NCI-H69 (cell line): Measurements from ENCODE around the gene ADCY1.

Experiments used
- DNase-seq: peaks from one replicate; lab custom pipeline; 2025; lab: John Stamatoyannopoulos, UW

ADCY1 gene

DNA sequence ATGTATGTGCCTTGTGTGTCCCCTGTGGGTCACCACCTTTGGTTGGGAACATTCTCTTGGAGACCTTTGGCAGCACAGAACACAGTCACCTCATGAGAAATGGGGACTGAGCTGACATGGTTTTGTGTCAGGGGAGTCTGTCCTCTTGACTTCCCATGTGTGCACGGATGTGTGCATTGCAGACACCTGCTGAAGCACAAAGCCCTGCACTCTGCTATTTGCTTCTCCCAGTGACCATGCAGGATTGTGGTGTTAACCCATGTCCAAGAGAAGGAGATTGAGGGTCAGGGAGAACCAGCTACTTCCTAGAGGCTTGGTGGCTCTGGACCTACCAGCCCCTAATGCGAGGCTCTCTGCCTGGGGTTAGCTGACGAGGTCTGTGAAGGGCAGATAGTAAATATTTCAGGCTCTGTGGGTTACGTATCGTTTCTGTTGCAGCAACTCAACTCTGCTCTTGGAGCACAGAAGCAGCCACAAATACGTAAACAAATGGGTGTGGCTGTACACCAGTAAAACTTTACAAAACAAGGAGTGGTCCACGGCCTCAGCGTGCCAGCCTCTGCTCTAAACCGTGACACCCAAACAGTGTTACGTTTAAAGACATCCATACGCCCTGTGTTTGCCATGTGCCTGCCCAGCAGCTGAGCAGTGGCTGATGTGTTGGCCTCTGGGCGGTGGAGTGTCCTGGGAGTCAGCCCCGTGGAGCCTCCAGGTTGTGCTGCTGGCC is 51.7 kb downstream of the ADCY1 start:
- DNase-seq = no peak

DNA sequence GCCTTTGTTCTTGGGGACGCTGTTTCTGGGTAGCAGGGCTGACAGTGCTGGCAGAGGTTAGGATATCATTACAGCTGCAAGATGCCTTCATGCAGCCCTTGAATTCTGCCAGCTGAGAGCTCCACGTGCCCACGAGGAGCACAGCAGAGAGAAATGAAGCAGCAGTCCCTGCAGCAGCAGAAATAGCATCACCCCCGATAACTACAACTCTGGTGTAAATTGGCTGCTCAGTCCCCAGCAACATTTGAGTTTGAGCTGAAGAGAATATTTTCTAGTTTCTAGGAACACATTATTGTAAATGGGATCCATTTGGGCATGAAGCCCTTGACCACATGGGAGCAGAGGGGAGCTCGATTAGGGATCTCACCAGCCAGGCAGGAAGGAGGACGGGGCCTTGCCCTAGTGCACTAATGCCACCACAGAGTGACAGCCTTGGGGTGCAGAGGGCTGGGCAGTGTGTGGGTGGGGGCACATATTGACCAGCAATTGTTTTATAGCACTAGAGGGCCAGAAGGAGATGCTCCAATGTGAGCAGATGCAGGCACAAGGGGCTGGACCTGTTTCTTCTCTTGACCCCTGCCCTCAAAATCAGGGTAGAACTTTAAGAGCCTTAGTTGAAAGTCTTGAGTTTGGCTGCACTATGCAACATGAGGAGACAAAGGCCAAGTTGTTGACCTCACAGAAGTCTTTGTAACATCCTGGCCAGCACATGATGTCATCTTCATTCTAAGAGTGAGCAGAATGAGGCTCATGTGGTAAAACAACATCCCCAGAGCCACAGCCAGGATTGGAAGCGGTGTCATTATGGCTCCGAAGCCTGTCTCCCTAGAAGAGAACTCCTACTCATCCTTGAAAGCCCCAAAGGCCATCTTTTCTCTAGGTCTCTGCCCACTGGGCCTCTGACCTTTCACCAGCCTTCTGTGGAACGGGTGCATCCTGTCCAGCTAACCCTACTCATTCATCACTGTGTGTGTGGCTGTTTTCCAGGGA is 52.6 kb downstream of the ADCY1 start:
- no peak for DNase-seq

DNA sequence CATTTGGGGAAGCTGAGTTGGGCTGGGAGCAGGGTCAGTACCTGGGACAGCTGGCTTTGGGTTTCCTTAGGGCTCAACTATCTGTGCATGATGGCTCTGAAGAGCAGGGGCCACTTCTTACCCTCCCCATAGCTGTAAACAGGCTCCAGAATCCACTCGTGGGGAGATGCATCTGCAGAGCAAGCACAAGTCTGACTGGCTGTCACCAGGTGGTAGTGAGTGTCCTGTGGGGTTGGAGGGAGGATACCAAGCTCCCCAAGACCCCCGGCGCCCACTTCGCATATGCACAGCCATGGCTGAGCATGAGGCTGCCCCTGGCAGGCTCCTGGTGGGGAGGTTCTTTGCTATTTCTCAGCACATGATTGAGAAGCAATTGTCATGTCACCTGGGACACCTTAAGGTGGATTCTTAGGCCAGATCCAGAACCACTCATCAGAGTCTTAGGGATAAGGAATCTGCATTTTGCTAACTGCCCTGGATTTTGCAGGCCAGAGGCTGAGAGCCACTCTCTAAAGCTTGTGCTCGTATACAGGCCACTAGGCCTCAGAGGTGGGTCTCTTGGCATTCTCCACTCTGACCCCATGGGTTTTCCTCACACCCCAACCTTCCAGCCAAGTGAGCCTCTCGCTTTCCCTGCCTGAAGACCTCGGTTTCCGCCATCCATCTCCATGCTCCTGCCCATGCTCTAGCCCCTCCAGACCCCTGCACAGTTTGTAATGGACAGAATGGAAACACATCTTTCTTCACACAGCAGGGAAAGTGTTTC is 53.7 kb downstream of the ADCY1 start:
- DNase-seq = no peak

DNA sequence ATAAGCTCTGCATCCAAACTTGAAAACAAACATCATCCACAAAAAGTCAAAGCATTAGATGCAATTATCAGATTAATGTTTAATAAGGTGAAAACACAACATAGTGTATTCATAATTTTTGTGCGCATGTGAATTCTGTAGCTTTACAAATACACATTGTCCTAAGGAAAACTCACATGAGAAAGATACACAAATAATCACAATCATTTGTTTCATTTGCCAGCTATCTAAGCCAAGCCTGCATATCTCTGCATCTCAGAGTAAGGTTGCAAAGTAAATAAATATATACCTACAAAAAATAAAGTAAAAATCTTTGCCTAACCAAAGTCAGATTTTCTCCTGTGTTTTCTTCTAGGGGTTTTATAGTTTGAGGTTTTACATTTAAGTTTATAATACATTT is 57.4 kb downstream of the ADCY1 start:
- DNase-seq = no peak

DNA sequence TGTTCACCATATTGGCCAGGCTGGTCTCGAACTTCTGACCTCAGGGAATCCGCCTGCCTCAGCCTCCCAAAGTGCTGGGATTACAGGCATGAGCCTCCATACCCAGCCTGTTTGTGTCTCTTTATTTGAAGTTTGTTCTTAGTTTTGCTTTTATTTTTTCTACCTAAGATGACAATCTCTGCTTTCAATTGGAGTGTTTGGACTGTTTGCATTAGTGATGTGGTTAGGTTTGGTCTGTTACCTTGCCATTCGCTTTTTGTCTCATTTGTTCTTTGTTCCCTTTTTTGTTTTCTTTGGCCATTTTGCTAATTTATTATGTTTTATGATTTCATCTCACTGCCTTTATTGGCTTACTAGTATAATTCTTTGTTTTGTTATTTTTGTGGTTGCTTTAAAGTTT is 62.6 kb downstream of the ADCY1 start:
- DNase-seq = no peak

DNA sequence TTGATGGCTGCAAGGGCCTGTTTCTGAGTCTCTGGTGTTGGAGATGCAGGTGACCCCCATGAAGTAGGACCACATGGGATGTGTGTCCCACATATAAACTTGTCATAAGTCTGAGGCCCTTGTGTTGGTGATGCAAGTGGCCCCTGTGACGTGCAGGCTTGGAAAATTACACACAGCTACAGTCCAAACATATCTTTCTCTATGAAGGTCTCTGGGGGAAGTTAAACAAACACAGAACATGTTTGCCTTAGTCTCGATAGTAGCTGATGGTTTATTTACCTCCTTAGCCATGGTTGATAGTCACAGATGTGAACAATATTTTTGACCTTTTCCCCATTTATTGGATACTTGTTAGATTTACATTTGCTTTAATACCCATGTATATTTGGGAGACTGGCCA is 64.7 kb downstream of the ADCY1 start:
- DNase-seq = peak; percentile 83

DNA sequence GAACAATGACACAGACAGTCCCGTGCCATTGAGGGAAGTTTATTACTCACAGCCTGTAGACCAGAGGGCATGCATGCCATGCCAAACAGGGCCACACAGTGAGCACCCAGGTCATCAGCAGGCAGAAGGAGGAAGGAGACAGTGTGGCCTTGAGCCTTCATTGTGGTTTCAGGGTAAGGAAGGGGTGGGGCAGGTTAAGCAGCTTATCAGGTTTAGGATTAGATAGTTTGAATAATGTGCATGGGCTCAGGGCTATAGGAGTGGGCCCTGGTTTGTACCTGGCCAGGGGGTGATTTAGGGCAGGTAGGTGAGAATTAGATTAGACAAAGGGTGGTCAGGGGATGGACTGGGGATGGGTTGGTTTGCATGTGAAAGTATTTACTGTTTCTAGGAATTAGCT is 67.9 kb downstream of the ADCY1 start:
- no peak for DNase-seq

DNA sequence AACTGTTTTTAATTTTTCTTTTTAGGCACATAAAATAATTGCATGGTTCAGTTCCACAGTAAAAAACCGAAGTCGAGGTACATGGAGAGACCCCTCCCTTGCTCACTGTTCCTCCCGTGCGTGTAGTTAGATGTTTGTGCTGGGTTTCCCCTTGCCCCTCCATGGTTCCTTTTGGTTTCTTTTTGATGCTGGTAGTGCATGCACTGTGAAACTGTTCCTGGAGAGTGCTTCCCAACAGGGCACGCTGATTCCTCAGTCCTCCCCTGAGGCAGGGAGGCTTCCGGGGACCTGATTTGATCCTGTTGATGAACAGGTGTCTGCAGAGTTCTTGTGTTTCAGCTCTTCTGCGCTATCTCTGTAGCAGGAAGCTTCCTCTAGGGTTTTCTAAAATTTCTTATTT is 69.5 kb downstream of the ADCY1 start:
- DNase-seq = no peak

DNA sequence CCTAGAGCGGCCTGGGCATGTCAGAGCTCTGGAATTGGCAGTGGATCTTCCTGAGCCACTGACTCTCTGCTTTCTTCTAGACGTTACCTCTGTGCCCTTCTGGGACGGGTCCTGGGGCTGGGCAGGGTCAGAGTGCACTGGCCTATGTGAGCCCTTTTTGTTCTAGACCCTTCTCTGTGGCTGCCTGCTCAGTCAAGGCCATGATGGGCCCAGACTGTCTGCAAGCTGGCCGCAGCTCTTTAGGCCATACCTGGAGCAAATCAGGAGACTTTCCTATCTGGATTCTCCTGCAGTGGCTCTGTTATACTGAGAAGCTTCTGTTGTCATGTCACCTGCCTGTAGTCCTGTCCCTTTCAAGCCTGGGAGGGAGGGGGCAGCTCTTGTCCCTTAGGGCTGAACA is 70.1 kb downstream of the ADCY1 start:
- no peak for DNase-seq

DNA sequence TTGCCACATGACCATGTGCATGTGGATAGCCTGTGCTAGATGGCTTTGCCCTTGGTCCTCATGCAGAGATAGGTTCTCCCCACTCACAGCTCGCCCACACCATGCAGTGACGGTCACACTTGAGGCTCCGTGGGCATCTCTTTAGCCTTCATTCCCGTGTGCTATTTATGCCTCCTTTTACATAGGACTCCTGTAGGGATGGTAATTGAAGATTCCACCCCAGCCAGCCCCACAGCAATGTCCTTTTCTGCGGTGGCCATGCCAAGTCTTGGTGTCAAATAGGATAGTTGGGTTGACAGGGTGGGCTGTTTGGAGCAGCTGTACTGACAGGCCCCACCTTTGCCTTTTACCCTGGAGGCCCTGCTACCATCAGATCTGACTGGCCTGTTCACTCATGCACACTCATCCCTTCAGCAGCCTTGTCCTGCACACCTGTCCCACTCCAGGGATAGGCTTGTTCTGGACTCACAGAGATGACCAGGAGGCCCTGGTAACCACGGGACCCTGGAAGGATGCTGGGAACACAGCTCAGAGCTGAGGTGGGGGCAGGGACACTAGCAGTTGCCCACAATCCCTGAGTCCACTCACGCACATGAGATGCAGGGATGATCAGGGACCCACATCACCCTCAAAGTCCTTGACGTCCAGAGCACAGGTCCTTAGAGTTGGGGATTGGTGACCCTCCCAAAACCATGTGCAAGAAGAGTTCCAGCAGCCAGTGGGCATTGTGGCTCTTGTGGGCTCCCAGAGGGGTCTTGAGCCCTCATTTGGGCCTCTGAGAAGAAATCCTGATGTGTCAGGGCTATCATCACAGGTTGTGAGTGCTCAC is 71.2 kb downstream of the ADCY1 start:
- DNase-seq = no peak

DNA sequence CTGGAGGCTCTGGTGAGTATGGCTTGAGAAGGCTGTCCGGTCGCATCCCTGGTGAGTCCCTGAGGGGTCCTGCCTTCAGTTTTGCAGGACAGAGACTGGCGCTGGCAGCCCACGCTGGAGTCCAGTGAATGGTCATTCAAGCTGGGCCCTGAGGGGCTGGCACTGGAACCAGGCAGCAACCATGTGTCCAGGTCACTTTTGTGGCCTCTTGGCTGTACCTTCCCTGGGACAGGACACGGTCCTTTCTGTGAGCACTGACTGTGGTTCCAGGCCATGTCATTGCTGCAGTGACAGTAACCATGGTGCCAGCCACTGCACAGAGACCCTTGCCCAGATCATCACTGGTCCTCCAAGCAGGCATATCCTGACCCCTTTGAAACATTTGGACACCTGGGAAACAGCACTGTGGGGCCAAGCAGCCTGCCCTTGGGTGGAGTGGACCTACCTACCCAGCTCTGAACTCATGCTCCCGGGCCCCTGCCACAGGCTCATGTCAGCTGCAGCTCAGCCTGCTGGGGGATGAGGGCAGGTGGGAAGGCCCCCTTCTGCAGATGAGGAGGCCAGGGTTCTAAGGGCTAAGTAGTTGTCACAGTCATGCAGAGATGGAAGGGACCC is 72.1 kb downstream of the ADCY1 start:
- DNase-seq = no peak

DNA sequence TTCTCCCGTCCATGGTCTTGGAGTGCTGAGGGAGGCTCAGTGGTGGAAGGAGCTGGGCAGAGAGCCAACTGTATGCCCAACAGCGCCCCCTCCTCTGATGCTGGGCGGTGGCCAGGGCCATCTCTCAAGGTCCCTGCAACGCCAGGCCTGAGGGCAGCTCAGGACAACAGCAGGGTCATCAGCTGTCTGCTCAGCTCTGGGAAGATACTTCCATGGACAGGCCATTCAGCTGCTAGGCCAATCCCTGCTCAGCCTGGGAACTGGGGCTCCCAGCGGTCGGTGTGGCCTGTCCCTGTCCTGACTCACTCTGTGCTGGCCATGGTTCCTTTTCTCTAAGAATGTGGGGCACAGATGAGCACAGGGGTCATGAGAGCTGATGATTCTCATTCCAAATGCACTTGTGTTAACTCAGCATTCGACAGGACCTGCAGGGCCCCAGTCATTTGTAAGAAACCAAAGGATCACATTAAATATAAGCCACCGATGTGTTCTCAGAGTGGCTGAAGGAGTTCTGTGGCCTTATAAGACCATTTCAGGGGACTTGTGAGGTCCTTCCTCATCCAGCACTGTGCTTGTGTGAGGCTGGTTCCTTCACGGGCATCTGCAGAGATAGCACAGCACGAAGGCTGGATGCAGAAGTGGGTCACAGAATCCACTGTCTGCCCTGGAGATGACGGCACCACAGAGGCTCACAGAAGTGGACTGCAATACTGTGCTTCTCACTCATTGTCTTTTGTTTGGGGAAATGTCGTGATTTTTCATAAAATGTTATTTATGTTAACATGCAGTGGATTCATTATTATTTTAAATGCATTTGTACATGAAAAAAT is 73.0 kb downstream of the ADCY1 start:
- peak; percentile 8 for DNase-seq

DNA sequence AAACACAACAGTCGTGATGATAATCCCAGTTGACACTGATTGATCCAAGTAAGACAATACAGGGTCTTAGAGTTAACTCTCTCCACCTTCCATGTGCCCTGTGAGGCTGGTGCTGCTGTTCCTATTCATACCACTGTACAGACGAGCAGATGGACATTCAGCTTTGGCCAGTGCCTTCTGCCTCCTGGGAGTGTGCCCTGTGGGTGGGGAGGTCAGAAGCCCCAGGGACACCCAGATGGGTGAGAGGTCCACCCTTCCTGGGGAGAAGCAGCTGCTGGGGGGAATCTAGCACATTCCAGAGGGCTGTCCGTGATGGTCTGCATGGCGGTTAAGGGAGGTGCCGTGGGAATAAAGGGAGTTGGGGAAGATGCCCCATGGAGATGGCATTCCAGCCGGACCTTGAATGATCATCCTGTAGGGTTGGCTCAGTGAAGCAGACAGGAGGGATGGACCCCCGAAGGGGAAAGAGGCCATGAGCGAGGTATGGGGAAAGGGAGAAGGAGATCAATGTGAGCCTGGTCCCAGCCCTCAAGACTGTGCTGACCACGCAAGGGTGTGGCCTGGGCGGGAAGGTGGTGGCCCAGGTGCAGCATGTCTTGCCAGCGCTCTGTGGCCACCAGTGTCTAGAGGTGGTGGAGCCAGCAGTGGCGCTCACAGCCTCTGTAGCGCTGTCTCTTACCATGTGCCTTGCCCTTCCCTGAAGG is 74.0 kb downstream of the ADCY1 start:
- no peak for DNase-seq

DNA sequence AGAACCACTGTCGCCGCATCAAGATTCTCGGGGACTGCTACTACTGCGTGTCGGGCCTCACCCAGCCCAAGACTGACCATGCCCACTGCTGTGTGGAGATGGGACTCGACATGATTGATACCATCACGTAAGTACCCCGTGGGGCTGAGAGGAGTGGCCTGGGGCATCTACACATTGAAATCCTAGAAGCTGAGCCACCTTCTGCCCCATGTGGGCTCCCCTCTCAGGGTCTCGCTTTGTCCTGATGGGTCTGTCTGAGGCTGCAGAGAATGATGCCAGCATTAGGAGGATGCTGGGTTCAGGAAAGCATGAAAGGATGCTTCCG is 74.5 kb downstream of the ADCY1 start:
- no peak for DNase-seq

DNA sequence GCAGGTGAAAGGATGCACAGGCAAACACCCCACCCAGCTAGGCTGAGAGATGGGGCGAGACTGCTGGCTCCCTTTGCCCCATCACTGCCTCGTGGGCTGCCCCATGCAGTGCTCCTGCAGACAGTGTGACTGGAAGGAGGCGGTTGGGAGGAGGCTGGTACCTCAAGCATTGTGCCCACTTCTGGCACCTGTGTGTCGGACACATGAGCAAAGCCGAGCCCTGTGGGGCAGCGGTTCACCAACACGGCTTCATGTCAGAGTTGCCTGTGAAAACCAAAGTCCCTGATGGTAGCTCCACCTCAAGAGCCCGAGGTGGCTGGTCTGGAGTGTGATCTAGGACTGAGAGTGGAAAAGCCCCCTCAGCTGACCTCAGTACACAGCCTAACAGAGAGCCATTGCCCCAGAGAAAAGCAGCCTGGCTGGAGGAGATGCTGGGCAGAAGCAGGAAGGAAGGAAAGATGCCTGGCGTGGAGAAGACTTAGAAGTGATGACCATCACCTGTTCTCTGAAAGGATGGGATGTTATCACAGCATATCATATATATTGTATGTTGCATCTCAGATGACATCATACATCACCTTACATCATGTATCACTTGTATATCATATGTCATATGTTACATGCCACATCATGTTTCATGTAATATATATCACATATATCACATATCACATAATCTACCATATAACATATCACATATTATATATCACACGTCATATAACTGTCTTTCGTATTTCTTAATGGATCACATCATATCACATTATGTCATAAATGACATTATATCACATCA is 75.6 kb downstream of the ADCY1 start:
- no peak for DNase-seq

DNA sequence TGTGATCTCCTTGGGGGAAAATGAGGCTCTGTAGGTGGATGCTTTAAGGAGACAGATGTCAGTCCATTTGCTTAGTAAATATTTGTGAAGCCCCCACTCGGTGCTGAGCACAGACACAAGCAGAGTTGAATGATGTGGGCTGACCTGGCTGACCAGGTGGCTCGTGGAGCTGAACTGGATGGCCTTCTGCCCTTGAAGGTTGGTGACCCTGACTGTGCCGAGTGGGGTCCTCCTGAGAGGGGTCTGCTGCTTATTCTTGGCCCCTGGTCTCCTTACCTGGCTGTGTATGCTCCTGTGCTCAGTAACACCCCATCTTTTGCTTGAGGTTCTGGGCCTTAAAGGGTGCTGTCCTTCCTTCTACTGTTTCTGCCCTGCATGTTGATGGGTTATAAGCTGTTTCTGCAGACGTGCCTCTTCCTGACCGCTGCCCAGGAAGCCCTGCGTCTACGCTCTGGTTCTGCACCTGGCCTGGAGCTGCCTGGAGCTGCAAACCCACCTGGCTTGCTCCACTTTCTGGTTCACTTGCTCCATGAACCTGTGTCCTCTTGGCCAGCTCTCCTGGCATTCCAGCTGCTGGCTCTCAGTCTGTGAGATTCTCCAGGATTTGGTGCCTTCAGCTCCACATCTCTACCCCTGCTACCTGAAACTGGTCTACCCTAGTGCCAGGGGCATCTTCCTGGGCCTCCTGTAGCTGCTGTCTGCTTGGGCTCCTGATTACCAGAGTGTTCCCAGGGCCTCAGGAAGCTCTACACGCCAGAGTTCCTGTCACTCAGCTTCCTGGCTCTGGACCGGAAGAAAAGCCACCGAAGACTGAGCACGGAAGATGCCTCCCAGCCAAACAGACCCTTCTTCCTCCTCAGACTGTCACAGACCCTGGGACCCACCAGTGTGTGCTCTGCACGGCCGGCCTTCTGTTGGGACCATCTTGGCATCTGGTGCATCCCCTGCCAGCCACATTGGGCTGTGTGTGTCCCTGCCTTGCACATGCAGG is 76.5 kb downstream of the ADCY1 start:
- no peak for DNase-seq

DNA sequence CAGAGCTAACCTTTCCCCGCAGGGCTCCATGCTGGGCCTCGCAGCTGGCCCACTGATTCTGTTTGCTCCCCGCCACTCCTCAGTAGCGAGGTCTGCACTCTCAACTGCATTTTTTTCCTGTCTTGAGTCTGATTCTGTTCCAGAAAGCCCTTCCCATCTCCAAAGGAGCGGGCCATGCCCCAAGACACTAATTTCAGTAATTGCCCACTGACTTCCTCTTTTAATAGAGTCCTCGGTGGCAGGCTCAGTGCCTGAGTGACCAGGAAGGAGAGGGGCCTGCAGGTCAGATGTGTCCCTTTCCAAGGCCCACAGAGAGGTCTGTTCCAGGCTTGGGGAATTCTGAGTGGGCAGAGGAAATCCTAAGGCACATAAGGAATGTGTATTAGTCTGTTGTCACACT is 77.4 kb downstream of the ADCY1 start:
- no peak for DNase-seq

DNA sequence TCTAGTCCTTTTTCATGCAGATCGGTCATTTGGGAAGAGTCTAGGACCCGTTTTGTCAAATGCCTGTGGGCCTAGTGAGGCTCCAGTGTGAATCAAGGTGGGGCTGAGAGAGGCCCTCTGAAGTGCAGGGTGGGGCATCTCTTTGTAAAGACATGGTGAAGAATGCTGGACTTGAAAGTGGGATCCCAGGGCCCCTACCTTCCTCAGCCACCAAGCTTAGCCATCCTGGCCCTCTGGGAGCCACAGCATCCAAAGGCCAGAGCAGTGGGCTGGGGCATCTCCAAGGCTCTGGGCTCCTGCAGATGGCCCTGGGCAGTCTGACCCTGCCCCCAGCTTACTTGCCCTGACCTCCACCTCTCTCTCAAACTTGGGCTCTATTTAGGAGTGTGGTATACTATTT is 78.5 kb downstream of the ADCY1 start:
- no peak for DNase-seq
